GM18499 (cell line): Measurements from ENCODE around the gene IFNG.
"Not testable (repeated sequence)": the region's sequence is repeated elsewhere in the genome, so short reads cannot be mapped to it uniquely, and the experiment has no call there.

ENCODE experiments used
- ATAC-seq: cut with Tn5 transposase; IDR thresholded peaks from one replicate; pipeline ENCODE4 v1.9.1; 2021; ENCODE audit warnings: moderate number of reproducible peaks; ENCODE audit not compliant: insufficient read depth, unreplicated experiment

The IFNG gene

DNA sequence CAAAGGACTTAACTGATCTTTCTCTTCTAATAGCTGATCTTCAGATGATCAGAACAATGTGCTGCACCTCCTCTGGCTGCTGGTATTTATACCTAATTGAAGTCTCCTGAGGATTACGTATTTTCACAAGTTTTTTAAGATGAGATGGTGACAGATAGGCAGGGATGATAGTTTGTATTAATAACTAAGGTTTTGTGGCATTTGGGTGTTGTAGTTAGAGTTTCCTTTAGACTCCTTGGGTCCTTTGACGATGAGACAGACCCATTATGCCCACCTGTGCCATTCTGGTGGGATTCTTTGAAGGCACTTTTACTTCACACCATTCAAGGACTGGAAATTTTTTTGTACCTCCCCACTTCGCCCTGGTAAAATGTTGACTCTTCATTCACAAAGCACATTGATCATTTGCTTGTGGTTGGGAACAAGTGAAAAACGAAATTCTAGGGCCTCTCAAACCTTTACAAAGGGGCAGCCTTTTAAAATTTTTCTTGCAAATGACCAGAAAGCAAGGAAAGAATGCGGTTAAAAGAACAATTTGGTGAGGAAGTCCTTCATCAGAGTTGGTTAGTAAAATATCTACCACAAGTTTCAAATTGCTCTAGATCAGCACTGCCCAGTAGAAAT lies at the start of gene IFNG:
IFNG (minus strand) TSS at position 60 of the 624 bp plus-strand sequence. CDS start 125 bp downstream, outside the sequence.
- ATAC-seq, result peak; percentile 29

DNA sequence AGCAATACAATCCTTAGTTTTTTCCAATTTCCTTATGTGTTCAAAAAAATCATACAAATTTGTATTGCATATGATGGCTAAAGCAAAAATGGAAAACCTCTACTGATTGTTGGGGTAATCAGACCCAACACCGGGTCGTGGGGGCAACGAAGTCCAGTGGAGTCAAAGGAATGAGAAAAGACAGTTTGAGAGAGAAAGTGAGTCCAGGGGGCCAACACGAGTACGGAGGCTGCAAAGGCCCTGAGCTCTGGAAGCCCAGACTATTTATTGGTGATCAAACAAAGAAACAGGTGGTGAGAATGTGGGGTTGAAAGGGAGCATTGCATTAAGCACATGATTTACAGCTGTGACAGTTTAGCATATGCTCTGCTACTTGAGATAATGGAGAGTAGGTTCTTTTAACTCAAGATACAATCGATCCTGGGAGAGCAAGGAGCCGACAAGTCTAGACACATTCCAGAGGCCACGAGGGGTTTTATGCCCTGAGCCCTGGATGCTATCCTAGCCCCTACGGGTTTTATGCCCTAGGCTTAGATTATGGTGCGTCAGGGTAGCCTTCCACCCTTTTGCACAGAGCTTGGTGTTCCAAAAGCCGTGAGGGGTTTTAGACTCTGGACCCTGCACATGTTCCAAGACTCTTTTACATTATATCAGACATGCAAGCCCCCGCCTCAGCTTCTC lies 49.6 kb upstream of the IFNG start:
- ATAC-seq, result not testable (repeated sequence)

DNA sequence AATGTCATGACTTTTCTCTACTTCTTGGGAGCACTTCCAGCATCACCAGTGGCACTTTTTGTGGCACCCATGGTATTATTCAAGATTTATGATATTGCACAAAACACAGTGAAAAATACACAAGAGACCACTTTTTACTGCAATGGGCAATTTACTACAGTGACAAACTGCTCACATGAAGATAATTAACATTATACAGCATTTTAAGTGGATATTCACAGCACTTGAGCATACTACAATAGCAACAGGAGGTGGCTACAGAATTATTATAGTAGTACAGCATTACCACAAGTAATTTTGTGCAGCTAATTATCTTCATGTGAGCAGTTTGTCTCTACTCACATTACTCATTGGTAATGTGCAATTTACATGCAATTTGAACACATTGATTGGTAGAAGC lies 47.7 kb upstream of the IFNG start:
- ATAC-seq, result no peak

DNA sequence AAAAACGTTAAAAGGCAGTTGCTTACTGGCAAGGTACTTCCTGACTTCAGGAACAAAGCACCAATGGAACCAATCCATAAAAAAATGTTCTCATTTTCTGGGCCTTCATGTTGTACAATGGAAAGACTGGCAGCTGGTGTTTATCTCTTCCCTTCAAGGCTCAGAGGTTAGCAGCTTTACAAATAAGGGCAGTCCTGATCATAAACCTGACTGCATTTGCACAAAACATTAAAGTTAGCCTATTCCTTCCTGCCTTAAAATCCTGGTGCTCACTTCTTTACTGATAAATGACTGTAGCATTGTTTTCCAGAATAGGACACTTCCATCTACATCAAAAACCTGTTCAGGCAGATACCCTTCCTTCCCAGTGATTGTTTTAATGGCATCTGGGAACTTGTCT lies 46.9 kb upstream of the IFNG start:
- no peak for ATAC-seq

DNA sequence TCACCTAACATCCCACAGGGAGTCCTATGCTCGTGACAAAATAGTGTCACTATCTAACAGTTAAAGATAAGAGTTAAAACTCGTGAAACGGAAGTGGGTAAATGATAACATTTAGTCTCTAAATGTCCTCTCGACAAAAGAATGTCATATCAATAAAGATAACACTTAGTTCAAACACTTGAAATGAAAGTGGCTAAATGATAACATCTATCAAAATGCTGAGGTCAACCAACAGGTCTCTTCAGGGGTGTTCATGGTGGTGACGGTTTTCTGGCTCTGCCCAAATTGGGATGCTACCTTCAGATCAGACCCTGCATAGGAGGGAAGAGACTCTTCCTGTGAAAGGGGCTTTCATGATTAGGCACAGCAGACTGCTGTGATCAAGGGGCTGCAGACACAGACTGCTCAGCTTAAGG lies 43.9 kb upstream of the IFNG start:
- no peak for ATAC-seq

DNA sequence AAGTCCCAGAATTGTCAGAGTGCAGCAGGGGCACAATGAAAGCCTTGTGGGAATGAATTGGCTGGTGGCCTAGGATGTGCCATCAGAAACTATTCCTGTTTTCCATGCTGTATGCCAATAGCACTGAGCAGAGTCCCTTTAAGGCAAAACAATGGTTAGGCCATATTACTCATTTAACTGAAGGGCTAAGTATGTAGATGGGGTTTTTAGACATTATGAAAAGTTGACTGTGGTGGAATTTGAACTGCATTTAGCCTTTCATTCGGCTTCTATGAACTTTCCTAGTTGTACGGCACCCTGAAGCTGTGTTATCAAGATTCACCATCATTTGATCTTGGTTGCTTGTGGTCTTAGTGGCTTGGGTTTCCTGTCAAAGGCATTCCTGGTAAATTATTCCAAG lies 41.3 kb upstream of the IFNG start:
- ATAC-seq, result no peak

DNA sequence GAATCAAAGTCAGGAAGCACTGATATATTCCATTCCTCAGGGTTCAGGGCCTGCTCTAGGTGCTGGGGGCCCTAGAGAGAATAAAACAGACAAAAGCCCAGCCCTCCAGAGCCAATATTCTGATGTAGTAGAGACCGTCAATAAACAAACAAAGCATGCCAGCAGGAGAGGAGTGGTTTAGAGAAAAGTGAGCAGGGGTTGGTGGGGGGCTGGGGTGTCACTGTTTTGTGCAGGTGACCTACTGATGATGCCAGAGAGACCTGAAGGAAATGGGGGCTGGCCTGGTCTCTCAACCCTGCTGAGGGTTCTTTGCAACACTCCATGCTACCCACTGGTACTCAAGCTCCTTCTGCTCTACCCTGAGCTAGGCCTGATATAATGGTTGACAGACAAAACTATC lies 39.6 kb upstream of the IFNG start:
- ATAC-seq, result no peak

DNA sequence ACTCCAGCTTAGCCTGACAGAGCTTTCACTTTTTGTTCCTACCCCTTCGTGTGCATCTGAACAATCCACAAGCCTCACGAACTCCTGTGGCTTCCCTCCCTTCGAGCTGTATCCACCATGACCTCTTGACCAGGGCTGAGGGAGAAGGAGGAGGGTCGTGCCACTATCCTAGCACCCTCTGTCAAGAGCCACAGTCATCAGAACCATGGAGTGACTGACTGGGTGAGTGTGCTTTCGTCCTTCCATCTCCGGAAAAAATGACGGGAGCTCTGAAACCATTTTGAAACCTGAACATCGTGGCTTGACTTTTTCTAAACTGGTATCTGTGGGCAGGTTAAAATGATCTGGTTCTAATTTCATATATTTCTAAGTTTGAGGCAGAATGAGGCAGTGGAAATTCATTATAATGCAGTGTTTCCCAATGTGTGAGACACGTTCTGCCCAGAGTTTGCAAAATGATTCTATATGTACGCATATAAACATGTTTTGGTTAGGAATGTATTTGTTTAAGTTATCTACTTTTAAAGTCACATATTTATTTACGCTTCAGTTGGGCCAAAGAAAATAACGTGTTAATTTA lies 39.1 kb upstream of the IFNG start:
- ATAC-seq, result no peak

DNA sequence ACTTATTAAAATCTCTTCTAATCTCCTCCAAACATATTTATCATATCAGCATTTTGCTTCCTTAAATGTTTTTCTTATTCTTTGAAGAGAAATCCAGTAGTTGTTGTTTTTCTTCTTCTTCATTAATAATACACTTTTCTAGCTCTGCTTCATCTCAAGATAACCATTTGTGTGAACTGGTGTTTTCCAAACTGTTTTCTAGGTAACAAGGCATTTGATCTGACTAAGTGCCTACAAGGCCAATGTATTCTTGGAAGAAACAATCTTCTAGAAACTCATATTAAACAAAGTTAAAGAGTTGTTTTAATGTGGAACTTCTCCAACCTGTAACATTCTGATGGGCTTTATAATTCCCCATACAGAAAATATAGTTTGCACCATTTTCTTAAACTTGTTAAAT lies 30.8 kb upstream of the IFNG start:
- ATAC-seq, result no peak

DNA sequence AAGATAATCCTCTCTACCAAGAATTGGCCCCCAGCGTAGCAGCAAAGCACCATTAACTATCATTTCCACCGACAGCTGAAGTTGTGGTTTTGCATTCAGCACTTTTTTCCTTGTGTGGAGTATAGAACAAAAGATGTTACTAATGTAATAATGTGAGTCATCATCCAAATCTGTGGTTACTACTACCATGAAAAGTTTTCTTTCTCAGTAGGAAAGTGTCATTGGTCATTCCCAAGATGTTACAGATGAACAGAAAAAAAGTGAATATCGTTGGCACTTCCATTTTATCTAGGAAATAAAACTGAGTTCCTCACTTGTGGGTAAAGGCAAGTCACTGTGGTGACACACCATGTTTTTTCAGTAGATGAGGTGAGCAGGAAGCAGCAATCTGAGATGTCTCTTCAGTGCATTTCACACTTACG lies 30.3 kb upstream of the IFNG start:
- no peak for ATAC-seq

DNA sequence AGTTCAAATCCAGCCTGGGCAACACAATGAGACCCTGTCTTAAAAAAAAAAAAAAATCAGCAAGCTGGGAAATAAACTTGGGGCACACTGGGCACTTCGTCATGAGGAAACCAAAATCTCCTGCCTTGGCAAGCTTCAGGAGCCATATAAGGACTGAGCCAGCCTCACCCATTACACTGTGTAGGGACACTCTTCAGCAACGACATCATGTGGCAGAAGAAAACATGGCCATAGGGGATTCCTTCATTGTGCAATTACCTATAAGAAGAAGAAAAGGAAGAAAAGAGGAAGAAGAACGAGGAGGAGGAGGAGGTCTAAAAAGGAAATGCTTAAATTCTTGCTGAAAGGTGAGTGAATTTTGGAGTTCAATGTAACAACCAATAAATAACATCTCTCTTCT lies 26.1 kb upstream of the IFNG start:
- no peak for ATAC-seq

DNA sequence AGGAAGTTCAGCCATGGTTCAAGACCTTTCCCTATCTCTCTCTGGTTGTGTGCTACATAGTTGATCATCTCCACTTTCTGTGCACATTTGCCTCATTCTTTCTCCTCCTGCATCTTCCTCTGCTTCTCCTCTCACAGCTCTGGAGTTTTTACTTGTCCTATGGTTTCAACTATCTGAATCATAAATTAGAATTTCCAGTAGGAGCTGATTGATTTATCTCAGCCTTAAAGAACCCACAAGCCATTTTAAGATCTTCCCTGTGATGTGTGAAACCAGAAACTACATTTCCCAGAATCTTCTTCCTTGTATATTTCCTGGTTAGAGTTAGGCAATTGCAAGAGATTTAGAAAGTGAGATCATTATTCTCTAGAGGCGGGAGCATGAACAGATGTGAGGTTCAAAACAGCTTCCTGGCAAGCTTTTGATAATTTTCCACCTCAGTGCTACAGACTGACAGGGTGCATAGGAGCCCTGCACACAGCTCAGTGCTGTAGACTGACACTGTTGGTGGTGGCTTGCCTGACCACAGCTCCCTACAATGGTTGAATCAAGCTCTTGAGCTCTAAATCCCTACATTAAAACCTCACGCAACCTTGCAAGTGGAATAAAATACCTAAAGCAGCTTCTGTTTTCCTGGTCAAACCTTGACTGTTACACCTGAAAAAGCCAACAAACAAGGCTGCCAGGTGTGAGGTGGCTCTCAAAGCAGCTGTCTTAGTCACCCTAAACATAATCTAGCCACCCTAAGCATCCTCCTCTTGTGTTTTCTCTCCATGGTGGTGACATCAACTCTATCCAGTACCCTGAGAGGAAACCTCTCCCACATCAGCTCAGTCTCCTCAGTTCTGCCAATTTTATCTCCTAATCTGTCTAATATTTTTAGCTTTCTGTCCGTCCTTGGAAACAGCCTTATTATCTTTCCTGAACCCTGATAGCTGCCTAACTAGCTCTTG lies 21.5 kb upstream of the IFNG start:
- ATAC-seq, result no peak

DNA sequence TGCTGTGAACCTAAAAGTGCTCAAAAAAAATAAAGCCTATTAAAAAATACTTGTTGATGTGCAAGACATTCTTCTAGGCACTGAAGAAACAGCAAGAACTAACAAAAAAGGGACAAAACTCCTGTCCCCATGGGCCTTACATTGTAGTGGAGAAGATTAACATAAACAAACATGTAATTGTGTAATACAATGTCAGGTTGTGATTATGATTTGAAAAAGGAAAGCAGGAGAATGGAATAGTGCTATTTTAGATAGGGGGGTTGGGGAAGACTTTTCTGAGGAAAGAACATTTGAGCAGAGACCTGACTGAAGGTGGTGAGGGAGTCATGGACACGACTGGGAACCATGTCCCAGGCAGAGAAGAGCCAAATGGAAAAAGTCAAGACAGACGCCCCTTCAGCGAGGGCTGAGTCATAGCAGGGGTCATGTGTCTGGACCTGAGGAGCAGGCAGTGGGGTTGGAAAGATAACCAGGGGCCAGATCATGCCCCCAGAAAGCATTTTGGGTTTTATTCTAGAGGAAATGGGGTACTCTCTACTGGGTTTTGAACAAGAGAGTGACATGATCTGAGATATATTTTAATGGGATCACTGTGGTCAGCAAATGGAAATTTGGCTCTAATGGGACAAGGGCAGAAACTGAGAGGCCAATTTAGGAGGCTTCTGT lies 19.4 kb upstream of the IFNG start:
- no peak for ATAC-seq

DNA sequence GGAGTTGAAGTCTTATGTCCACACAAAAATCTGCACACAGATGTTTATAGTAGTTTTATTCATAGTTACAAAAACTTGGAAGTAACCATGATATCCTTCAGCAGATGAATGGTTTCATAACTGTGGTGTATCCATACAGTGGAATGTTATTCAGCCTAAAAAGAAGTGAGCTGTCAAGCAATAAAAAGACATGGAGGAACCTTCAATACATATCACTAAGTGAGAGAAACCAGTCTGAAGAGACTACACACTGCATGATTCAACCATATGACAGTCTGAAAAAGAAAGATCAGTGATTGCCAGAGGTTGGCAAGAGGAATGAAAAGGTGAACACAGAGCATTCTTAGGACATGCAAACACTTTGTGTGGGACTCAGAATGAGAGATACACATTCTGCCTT lies 18.6 kb upstream of the IFNG start:
- no peak for ATAC-seq

DNA sequence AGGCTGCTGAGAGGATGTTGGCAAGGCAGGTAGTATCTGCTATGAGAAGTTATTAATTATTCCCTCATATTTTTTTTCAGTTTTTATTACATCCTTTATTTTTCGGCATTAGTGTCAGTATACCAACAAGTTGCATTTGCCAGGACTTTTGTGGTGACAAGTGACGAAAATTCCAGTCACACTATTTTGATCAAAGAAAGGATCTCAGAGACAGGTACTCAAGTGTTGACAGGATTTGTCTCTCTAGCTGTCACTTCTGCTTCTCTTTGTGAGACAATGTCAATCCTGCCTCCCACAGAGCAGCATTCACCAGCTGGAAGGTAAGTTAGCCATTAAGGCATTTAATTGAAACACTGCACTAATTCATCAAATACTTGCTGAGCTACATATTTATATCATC lies 18.0 kb upstream of the IFNG start:
- no peak for ATAC-seq

DNA sequence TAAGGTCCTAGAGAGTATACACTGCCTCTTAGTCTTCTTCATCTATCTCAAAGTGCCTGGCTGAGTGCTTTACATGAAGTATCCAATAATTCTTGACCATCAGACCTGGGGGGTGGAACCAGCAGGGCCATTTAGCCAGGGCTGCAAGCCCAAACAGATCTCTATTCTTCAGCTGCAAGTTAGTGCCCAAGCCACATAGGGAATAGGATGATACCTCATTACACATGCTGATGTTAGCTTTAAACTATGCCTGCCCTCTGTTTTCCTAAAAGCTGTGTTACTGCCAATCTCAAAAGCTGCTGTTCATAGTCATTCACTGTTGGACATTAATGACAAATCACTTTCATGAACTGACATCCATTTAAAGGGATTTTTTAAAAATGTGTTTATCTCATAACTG lies 16.7 kb upstream of the IFNG start:
- no peak for ATAC-seq

DNA sequence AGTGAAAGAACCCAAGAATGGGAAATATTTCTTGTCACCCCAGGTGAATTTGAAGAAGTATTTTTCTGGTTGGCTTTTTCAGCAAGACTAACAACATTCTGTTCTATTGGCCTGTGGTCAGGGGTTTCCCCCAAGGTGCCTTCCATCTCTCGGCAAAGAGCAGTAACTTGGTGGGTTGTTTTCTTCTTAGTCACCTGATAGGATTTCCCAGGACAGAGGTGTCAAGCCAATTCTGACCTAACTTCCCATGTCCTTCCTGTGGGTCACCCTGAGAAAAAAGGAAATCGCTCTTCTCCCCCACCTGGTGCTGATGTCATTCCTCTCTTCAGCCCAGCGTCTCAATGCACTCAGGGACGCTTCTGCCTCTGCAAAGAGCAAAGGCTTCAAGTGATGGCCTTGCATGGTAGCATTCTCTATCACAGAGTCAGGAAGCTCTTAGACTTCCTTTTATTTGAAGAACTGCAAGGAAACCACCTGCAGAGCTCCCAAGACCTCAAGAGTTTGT lies 16.1 kb upstream of the IFNG start:
- ATAC-seq, result peak; percentile 76

DNA sequence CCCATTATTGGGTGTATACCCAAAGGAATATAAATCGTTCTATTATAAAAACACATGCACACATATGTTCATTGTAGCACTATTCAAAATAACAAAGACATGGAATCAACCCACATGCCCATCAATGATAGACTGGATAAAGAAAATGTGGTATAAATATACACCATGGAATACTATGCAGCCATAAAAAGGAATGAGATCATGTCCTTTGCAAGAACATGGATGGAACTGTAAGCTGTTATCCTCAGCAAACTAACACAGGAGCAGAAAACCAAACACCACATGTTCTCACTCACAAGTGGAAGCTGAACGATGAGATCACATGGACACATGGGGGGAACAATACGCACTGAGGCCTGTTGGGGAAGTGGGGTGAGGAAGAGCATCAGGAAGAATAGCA lies 15.2 kb upstream of the IFNG start:
- ATAC-seq, result not testable (repeated sequence)

DNA sequence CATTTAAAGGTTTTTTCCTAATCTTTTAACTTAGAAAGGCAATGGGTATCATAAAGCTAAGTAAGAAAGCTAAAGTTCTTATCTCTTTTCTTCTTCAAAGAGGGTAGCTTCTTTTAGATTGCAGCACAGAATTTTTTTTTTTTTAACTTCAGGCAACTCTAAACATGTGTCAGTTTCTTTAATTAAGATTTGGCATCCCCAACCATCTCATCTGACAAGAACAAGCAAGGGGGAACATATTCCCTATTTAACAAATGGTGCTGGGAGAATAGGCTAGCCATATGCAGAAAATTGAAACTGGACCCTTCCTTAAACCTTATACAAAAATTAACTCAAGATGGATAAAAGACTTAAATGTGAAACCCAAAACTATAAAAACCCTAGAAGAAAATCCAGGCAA lies 14.3 kb upstream of the IFNG start:
- no peak for ATAC-seq

DNA sequence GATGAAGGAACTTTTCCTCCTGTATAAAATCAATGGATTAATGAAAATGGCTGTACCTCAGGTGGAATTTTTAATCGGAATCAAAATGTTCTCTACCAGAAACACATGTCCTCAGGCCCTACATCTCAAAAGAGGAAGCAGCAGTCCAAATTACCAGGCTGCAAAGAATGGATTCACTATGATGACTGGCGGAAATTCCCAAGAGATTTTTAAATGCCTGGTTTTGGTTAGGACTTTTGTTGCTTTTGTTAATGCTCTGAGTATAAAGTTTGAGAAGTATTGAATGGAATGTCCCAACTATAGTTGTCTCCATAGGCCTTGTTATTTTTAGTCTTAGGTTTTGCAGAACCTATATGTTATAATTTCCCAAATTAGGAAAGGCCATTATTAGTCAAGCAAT lies 11.2 kb upstream of the IFNG start:
- ATAC-seq, result no peak
